Measurements from ENCODE around the gene C22orf39.

Gene C22orf39

DNA sequence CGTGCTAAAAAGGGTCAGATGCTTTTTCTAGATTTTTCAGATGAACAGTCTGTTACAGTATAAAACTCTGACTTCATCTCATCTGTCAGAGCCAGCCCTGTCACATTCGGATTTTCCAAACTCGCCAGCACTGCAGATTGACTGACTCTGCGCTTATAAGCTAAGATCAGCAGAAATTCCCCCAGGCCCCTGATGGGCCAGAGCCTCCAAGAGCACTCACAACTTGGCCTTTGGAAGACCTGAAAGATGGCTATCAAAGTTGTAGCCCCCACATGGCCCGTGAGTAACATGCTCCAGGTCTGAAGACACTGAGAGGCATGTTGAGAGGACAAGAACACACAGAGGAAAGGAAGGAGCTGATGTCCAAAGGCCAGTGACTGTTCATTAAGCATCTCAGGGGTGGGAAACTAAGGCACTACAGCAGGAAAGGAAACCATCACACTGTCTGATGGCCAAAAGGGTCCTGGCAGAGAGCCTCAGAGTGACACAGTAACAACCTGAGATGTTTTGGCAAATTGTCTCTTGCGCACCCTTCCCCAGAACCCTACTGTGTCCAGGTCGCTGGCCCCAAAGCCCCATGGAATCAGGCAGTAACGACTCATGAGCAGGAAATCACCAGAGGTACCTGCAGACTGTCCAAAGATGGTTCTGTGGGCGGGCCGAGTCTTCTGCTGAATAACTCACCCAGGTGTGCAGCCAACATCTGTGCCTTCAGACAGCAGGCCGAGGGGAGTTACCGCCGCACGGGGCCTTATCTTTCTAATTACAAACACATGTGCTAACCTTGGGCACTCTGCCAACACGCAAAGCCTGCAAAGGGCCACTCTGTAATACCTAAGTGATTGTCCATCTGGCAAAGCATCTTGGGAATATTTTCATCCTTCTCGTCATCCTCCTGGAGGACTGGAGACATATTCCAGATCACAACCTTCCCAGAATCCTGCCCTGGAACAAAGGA is 39.6 kb downstream of the C22orf39 start:
- DNase-seq (ENCODE audit: low read depth, low spot score) = no peak
- no peak overlapping the region for H3K4me3 ChIP-seq (ENCODE audit: low read depth, low read length)
- in situ Hi-C loops (cut with HindIII; ENCODE audit: low sequenced_read_pairs) = no loop called here
- TF ChIP-seq, protein P1, sequence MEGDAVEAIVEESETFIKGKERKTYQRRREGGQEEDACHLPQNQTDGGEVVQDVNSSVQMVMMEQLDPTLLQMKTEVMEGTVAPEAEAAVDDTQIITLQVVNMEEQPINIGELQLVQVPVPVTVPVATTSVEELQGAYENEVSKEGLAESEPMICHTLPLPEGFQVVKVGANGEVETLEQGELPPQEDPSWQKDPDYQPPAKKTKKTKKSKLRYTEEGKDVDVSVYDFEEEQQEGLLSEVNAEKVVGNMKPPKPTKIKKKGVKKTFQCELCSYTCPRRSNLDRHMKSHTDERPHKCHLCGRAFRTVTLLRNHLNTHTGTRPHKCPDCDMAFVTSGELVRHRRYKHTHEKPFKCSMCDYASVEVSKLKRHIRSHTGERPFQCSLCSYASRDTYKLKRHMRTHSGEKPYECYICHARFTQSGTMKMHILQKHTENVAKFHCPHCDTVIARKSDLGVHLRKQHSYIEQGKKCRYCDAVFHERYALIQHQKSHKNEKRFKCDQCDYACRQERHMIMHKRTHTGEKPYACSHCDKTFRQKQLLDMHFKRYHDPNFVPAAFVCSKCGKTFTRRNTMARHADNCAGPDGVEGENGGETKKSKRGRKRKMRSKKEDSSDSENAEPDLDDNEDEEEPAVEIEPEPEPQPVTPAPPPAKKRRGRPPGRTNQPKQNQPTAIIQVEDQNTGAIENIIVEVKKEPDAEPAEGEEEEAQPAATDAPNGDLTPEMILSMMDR (IDR thresholded peaks at IDR 0.05; ENCODE audit: low read depth, low read length) = no peak

- DNase-seq (ENCODE audit: low read depth, low spot score) = no peak
- TF ChIP-seq, protein P1 (IDR thresholded peaks at IDR 0.05; ENCODE audit: low read depth, low read length) = no peak
- in situ Hi-C loops (cut with HindIII; ENCODE audit: low sequenced_read_pairs) = no loop called here
- no peak overlapping the region for H3K4me3 ChIP-seq (ENCODE audit: low read depth, low read length)
Observed at GRCh38 chr22:19406846-19407245, 40.7 kb downstream of the C22orf39 start.

GRCh38 chr22:19406281-19406811 is 41.2 kb downstream of the C22orf39 start:
- no peak for DNase-seq (ENCODE audit: low read depth, low spot score)
- in situ Hi-C loops (cut with HindIII; ENCODE audit: low sequenced_read_pairs) = no loop called here
- TF ChIP-seq, protein P1 (IDR thresholded peaks at IDR 0.05; ENCODE audit: low read depth, low read length) = no peak
- no peak overlapping the region for H3K4me3 ChIP-seq (ENCODE audit: low read depth, low read length)

GRCh38 chr22:19405652-19406051 is 41.9 kb downstream of the C22orf39 start:
- in situ Hi-C loops (cut with HindIII; ENCODE audit: low sequenced_read_pairs) = no loop called here
- TF ChIP-seq, protein P1 (IDR thresholded peaks at IDR 0.05; ENCODE audit: low read depth, low read length) = no peak
- DNase-seq (ENCODE audit: low read depth, low spot score) = no peak
- H3K4me3 ChIP-seq (ENCODE audit: low read depth, low read length) = no peak overlapping the region

DNA sequence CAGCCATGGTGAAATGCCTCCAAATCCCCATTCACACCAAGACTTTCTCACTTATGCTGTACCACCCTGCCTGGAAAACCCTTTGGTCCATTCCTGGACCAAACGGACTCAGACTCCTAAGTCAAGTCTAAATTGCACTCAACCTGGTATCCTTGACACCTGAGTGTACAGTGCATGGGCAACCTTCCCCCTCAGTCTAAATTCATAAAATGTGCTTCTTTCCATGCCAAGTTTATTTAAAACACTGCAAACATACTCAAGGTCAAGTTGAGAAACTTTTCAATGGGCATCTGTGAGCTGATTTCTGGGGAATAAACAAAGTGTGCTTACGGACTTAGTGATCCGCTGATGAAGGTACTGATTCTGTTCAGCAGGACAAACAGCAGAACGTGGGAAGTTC is 42.4 kb downstream of the C22orf39 start:
- H3K4me3 ChIP-seq (ENCODE audit: low read depth, low read length) = no peak overlapping the region
- in situ Hi-C loops (cut with HindIII; ENCODE audit: low sequenced_read_pairs) = no loop called here
- TF ChIP-seq, protein P1 (IDR thresholded peaks at IDR 0.05; ENCODE audit: low read depth, low read length) = no peak
- no peak for DNase-seq (ENCODE audit: low read depth, low spot score)

- in situ Hi-C loops (cut with HindIII; ENCODE audit: low sequenced_read_pairs) = no loop called here
- TF ChIP-seq, protein P1 (IDR thresholded peaks at IDR 0.05; ENCODE audit: low read depth, low read length) = no peak
- no peak overlapping the region for H3K4me3 ChIP-seq (ENCODE audit: low read depth, low read length)
- no peak for DNase-seq (ENCODE audit: low read depth, low spot score)
Observed at GRCh38 chr22:19404676-19405075, 42.8 kb downstream of the C22orf39 start.
